Activated naive CD4-positive, alpha-beta T cell treated with anti-CD3 and anti-CD28 coated beads, Interleukin-2, amount 50 U/mL, for 16 hours (primary cell): ENCODE measurements around the gene SLC37A4.
"Not testable (repeated sequence)": the region's sequence is repeated elsewhere in the genome, so short reads cannot be mapped to it uniquely, and the experiment has no call there.

Experiments used
- DNase-seq: peaks from one replicate; pipeline ENCODE4 v3.0.0-alpha.2; 2020

Gene SLC37A4

DNA sequence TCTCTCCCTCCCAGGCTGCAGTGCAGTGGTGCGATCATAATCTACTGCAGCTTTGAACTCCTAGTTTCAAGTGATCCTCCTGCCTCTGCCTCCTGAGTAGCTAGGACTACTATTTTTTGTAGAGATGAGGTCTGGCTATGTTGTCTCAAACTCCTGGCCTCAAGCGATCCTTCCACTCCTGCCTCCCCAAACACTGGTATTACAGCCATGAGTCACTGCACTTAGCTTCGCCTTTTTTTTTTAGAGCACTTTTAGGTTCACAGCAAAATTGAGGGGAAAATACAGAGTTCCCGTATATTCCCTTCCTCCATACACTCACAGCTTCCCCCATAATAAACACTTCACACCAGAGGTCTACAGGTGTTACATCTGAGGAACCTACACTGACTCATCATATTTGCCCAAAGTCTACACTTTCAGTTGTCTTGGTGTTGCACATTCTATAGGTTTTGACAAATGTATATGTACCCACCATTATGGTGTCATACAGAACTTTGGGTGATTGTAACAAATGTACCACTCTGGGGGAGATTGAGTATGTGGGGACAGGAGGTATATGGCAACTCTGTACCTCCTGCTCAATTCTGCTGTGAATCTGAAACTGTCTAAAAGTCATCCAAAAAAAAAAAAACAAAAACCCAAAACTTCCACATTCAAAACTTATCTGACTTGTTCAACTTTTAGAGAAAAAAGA, 11.3 kb upstream of the SLC37A4 start:
- DNase-seq, result no peak

DNA sequence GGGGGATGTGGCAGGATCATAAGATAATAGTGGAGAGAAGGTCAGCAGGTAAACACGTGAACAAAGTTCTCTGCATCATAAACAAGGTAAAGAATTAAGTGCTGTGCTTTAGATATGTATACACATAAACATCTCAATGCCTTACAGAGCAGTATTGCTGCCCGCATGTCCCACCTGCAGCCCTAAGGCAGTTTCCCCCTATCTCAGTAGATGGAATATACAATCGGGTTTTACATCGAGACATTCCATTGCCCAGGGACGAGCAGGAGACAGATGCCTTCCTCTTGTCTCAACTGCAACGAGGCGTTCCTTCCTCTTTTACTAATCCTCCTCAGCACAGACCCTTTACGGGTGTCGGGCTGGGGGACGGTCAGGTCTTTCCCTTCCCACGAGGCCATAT, 8.8 kb upstream of the SLC37A4 start:
- not testable (repeated sequence) for DNase-seq

DNA sequence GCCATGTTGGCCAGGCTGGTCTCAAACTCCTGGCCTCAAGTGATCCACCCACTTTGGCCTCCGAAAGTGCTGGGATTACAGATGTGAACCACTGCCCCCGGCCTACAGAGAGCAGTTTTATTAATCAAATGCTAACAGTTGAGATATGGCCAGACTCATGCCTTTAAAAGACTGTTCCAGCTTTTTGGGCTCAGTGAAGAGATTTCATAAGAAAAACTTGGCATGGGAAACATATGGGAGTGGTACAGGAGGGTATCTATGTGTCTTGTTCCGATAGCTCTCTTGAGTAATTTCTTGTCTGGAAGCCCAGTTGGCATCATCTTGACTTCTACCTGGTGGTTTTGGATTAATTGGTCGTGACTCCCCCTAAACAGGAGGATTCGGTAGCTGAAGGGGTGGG, 8.2 kb upstream of the SLC37A4 start:
- no peak for DNase-seq

DNA sequence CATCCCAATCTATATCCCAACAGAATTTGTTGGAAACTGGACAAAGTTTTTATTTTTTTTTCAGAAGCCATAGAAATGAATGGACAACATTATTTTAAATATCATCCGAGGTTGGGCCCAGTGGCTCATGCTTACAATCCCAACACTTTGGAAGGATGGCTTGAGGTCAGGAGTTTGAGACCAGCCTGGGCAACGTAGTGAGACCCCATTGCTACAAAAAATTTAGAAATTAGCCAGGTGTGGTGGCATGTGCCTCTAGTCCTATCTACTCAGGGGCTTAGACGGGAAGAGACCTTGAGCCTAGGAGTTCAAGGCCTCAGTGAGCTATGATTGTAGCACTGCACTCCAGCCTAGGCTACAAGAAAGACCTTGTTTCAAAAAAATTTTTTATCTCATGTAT, 4.1 kb upstream of the SLC37A4 start:
- DNase-seq, result no peak

DNA sequence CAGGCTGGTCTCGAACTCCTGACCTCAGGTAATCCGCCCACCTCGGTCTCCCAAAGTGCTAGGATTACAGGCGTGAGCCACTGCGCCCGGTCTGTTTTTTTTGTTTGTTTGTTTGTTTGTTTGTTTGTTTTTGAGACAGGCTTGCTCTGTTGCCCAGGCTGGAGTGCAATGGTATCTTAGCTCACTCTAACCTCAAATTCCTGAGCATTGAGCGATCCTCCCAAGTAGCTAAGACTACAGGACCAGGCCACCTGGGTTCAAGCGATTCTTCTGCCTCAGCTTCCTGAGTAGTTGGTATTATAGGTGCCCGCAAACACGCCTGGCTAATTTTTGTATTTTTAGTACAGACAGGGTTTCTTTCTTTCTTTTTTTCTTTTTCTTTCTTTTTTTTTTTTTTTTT, 2.7 kb upstream of the SLC37A4 start:
- not testable (repeated sequence) for DNase-seq

DNA sequence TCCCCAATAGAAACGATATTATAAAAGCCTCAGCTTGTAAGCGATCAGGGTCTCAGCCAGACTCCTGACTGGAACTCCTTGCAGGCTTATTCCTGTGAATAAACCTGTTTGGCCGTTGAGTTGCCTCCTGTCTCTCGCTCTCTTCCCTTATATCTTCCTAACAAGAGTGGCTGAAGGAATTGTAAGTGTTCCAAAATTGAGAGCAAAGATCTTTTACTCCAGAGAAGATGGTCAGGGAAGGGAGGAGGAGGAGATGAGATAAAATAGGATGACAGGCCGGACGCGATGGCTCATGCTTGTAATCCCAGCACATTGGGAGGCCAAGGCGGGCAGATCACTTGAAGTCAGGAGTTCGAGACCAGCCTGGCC, 1.2 kb upstream of the SLC37A4 start:
- DNase-seq, result no peak

DNA sequence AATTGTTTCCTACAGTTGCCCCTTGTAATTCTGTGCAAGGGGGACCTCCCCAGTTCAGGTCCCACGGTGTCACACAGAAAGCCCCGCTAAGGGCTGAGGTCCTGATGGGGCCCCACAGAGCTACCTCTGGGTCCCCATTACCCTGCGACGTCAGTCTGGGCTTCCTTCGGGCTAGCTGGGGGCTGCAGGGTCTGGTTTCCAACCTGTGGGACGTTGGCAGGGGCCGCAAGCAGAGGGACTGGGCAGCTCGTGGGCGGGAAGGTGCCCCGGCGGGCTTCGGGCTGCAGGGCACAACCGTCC, 698 bp downstream of the SLC37A4 start:
- no peak for DNase-seq

DNA sequence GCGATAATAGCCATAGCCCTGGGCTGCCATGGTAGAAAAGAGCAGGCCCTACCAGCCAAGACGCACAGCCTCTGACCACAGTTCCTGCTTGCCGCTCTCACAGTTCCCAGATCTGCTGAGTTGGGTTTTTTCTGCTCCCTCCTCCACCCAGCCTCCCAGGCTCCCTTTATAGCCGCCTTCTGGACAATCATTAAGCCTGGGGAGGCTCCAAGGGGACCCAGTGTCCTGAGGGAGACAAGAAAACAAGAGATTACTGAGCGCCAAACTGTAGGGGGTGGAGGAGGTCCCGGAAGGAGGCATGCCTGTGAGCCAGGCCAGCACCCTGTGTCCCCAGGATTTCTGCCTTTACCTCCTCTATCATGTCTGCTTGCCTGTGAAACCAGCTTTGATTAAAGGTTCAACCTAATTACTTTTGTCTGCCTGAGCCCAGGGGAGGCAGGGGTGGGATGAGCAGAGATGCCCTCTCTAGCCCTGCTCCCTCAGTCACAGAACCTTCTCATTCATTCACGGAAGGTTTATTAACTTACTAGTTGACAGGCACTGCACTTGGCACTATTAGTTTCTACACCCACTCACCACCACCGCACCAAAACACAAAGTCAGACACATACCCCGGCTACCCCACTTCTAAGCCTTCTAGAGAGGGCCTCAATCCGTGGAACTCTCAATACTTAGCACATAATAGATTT, 1.2 kb downstream of the SLC37A4 start:
- DNase-seq, result peak; percentile 69

DNA sequence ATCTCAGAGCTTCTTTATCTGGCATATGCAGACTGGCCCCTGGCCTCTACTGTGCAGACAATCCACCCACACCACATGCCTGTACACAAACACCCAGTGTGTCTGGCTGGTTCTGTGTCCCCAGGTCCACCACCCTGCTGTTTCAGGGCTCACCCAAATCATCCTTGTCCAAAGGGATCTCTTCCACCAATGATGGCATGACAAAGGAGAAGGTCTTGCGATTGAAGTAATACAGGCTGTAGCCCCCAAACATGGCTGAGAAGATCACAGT, 1.7 kb downstream of the SLC37A4 start:
- DNase-seq, result no peak

DNA sequence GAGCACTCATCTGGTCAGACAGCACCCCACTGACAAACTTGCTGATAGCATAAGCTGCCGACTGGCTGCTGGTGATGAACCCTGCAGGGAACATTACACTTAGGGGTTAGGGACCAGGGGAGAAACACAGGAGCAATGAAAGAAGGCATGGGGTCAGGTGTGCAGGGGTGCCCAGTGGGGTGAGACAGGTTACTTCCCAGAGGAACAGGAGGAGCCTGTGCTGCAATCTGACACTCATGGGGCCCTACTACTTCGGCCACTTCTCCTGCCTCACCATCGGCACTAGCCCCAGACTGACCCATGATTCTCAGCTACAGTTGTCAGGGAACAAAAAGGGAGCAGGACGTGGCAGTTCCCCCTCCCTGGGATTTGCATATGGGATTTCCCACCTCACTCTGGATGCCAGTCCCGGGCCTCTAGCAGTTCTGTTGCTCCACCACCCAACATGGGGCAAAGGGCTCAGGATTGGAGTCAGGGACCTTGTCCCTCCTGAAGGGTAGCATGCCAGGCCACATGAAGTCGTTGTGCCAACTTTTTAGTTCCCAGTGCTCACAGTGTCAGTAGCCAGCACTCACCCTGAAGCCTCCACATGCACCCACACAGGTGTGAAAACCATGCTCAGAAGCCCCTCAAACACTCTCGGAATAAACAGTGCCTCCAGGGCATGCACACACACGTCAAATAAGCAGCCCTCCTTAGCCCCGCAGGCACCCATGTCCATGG, 2.2 kb downstream of the SLC37A4 start:
- DNase-seq, result no peak

DNA sequence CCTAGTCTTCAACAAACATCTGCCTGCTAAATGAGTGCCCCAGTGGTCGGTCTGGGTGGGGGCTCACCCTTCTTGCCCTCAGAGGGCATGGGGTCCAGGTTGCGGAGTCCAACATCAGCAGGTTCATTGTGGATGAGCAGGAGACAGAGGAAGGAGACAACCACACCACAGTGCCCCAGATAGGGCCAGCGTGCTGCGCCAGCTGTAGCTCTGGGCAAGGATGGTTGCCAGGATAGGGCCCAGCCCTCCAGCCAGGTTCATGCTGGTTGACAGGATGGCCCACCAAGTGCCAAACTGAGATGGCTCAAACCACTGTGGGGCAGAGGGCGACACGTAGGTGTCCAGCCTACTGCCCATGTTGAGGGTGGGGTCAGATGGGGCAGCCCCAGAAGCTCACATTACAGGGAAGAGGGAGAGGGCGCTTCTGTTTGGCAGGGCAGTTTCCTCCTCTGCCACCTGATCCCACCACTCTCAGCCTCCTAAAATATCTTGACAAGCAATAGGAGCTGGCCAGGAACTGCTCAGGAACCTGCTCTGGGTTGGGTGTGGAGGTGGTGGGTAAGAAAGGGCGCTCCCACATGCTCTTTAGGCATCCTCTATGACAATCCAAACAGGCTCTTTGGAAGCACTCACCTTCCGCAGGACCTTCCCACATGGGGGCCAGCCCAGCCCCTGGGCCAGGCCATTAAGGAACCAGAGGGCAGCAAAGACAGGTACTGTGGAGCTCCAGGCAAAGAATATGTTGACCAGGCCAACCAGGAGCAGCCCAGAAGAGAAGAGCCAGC, 2.9 kb downstream of the SLC37A4 start:
- no peak for DNase-seq

DNA sequence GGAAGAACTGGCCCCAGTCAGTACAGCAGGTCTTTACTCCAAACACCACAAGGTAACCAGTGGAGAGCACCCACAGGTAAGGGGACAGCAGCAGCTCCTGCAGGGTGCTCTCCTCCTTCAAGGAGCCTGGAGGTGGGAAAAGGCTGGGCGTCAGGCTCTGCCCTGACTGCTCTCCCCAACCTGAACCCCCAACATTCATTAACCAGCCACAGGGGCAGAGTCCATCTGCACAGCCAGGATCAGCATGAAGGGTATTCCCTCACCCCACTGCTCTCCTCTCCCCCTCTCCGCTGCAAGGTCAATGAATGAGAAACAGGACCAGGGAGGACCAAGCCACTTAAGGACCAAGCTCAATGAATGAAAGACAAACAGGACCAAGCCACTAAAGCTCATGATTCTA, 3.7 kb downstream of the SLC37A4 start:
- DNase-seq, result no peak

DNA sequence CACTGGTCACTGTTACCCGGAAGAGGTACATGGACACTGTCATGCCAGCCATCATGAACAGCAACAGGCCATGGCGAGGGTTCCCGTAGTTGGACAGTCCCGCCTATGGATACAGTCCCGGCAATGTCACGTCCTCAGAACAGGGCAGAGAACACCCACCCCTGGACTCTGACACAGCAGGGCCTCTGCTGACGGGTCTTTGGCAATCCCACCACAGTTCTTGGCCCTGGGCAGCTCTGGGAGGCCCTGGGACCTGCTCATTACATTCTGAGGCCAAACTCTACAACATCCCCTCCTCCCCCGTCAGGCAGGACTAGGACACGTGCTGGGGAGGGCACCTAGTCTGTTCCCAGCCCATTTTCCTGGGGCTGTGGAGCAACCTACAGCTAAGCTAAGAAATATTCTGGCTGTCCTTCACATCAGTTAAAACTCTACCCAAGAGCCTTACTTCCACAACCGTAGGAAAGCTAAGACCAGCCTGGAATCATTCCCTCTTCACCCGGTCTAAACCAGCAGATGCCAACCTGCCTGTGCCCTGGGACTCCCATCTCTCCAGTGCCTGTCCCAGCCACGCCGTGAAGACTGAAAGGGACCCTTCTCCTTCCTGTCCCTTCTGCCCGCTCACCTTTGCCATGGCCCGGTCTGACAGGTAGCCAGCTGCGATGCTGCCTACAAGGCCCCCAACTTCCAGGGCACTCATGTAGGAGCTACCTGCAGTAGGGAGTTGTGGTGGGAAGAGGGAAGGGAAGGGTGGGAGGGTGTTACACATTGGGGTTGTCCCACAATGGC, 4.5 kb downstream of the SLC37A4 start:
- DNase-seq, result no peak

DNA sequence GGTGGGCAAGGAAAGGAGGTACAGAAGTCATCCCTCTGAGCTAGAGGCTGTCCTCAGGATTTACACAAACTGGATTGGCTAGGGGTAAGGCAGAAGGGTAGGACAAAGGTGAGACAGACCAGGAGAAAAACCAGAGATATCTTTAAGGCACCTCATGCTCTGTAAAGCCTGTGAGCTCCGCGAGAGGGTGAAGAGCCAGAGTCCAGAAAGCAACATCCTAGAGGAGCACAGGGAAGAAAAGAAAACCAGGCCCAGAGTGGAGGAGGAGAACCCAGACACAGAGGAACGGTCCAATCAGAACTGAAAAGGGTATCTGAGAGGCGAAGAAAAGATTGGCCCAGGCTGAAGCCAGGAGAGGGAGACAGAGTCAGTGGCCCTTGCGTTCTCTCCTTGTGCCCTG, 5.1 kb downstream of the SLC37A4 start:
- DNase-seq, result no peak

DNA sequence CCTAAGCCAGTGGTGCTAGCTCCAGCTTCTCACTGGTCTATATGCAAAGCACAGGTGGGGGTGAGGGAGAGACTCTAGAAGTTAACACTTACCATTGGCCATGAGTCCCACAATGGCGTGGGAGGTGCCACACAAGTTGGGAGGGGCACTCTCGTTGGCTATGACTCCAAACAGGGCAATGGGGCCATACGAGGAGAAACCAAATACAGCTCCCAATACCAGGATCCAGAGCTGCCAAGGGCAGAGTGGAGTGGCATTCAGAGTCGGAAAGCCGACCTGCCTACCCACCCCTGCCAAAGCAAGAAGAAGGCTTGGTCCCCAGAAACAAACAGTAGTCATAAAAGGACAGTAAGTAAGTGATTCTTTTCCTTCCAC, 5.6 kb downstream of the SLC37A4 start:
- DNase-seq, result no peak

DNA sequence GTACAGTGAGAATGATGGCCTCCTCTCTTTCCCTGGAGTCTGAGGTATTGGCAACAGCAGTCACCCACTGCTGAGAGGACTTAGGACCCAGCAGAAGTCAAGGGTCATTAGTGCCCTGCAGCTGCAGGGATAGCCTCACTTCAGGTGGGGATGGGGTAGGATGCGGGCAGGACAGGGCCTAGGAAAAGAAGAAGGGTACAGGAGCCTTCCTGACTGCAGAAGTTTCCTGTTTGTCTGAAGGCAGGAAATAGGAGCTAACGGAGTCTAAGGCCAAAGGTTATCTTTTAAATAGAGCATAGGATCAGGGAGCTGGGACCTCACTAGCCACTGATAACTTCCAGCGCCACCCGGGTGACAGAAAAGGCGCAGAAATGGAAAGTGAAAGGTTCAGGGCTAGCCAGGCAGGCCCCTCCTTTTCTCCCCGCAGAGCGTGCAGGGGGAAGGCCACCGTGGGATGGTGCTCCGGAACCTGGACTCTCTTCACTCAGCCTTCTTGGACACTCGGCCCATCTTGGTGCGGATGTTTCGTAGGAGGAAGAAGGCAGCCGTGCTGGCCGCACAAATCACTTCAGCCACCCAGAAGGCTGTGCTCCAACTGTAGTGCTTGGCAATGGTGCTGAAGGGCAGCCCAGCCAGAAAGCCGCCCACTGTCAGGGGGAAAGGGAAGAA, 6.1 kb downstream of the SLC37A4 start:
- no peak for DNase-seq

DNA sequence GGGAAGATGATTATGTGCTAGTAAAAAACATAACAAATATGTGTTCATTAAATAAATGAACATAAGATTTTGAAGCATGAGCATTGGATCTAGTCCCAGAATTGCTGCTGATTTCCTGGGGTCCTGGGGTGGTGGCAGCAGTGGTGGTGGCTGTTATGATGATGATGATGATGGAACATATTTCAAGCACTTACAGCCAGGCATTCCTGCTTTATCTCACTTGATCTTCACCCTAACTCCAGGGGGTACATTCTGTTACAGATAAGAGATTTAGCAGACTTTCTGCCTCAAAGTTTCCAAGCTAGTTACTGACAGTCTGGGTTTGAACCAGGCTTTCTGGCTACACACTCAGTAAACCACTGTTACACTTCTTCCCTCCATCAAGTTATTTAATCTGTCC, 6.9 kb downstream of the SLC37A4 start:
- no peak for DNase-seq

DNA sequence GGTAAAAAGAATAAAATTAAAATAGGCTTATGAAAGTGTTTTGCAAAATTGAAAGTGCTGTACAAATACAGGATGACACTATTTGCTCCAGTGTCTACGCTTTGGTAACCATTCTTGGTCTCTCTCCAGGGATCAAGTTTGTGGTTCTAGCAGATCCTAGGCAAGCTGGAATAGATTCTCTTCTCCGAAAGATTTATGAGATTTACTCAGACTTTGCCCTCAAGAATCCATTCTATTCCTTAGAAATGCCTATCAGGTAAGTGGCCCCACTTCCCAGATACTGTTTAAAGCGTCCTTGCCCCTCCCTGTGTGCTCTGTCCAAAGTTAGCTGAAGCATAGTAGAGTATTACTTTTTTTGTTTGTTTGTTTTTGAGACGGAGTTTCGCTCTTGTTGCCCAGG, 9.0 kb downstream of the SLC37A4 start:
- DNase-seq, result no peak

DNA sequence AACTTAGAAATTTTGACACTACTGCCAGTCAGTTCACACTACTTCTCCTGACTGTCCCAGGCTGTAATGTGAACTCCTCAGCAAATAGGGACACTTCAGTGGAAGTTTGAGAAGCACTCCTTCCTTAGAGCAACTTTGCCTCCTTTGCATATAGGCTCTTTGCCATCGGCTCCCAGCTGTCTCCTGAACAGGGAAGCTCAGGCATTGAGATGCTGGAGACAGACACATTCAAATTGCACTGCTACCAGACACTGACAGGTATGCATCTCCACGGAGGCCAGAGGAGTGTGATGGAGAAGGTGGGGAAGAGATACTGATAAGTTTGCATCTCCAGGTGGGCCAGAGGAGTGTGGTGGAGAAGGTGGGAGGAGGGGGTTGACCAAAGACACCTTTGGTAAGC, 10.7 kb downstream of the SLC37A4 start:
- no peak for DNase-seq

DNA sequence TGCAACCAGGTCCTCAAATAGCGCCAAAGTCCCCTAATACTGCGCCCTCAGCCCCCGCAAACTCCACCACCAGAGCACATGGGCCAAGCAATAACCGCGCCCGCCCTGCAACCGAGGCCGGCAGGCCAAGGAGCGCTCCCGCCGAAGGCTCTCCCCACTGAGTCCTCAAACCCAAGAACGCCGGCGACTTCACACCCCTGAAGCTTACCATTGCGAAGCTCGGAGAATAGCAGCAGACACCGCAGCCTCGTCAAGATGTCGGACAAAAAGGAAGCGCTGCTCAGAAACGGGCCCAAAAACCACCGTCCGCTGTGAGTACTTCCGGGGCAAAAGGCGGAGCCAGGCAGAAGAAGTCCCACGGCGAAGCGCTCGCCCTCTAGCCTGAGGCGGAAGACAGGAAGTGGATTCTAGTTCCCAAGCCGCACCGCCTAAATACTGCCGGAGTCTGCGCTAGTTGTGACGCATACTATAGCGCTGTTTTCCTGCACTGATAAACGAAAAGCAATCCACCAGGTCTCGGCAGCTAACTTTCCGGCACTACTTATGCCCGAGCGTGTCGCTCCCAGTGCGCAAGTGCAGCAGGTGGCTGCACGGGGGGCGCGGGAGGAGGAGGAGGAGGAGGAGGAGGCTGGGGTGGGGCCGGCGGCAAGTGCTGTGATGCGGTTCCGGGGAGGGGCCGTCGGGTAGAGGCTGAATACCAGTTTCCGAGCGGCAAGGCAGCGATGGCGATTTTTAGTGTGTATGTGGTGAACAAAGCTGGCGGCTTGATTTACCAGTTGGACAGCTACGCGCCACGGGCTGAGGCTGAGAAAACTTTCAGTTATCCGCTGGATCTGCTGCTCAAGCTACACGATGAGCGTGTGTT, 12.4 kb downstream of the SLC37A4 start, which contains the start of the genes RPS25 and TRAPPC4:
Gene RPS25, minus strand, starts transcription at position 270 of the 865 bp plus-strand sequence. Its CDS starts 59 bp downstream, at position 211.
Gene TRAPPC4, plus strand, starts transcription at position 693 of the 865 bp plus-strand sequence. Its CDS starts 30 bp downstream, at position 723.
- peak; percentile 96 for DNase-seq

DNA sequence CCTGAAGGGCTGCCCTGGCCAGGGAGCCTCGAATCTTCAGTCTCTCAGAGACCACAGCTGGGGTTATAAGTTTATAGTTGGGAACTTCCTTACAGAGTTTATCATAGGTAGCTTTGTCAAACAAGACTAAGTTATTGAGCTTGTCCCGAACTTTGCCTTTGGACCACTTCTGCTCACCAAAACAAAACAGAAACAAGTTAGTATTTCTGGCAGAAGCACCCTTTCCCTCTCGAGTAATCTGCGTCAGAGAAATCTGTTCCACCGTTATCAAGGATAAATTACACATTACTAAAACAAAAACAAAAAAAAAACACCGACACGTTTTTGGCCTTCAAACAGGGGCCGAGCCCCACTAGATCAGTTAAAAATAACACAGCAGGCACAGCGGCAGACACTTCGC, 13.3 kb downstream of the SLC37A4 start:
- DNase-seq, result not testable (repeated sequence)
